GM19328 (cell line): Measurements from ENCODE around the gene ELMO2.
"Not testable (repeated sequence)": the region's sequence is repeated elsewhere in the genome, so short reads cannot be mapped to it uniquely, and the experiment has no call there.

Source experiments
- ATAC-seq: cut with Tn5 transposase; IDR thresholded peaks from one replicate; pipeline ENCODE4 v1.9.1; 2021; ENCODE audit warnings: mild to moderate bottlenecking, moderate library complexity; ENCODE audit not compliant: unreplicated experiment

ELMO2 gene

GRCh38 chr20:46406986-46407670, 713 bp upstream of the ELMO2 start:
- ATAC-seq = peak; percentile 43

- no peak for ATAC-seq
Measured at GRCh38 chr20:46402331-46402811, 4.0 kb downstream of the ELMO2 start.

GRCh38 chr20:46401478-46401860, 4.9 kb downstream of the ELMO2 start:
- ATAC-seq = no peak

- no peak for ATAC-seq
Measured at GRCh38 chr20:46400828-46401477, 5.5 kb downstream of the ELMO2 start.

GRCh38 chr20:46400253-46400652, 6.2 kb downstream of the ELMO2 start:
- no peak for ATAC-seq

- ATAC-seq = no peak
Measured at GRCh38 chr20:46399401-46399800, 7.0 kb downstream of the ELMO2 start.

- ATAC-seq = no peak
Measured at GRCh38 chr20:46398963-46399362, 7.5 kb downstream of the ELMO2 start.

- no peak for ATAC-seq
Measured at GRCh38 chr20:46396052-46396740, 10.2 kb downstream of the ELMO2 start.

- ATAC-seq = no peak
Measured at GRCh38 chr20:46394872-46395760, 11.3 kb downstream of the ELMO2 start.

- no peak for ATAC-seq
Measured at GRCh38 chr20:46393967-46394366, 12.4 kb downstream of the ELMO2 start.

GRCh38 chr20:46388937-46389336, 17.5 kb downstream of the ELMO2 start:
- ATAC-seq = no peak

- ATAC-seq = no peak
Measured at GRCh38 chr20:46388201-46388836, 18.1 kb downstream of the ELMO2 start.

- ATAC-seq = not testable (repeated sequence)
Measured at GRCh38 chr20:46387054-46387453, 19.4 kb downstream of the ELMO2 start.

- ATAC-seq = no peak
Measured at GRCh38 chr20:46378412-46379009, 27.9 kb downstream of the ELMO2 start.

- ATAC-seq = no peak
Measured at GRCh38 chr20:46377518-46377917, 28.9 kb downstream of the ELMO2 start.

- ATAC-seq = no peak
Measured at GRCh38 chr20:46376196-46376785, 30.1 kb downstream of the ELMO2 start.

GRCh38 chr20:46375771-46376170, 30.6 kb downstream of the ELMO2 start:
- ATAC-seq = no peak

- ATAC-seq = no peak
Measured at GRCh38 chr20:46374383-46374782, 32.0 kb downstream of the ELMO2 start.

GRCh38 chr20:46371656-46372055, 34.8 kb downstream of the ELMO2 start:
- no peak for ATAC-seq

- no peak for ATAC-seq
Measured at GRCh38 chr20:46368902-46369268, 37.5 kb downstream of the ELMO2 start.
